Suprapubic skin (tissue), 4 donors: ENCODE data around the gene TAS1R1. TPM values are rescaled to one million over a fixed set of nuclear protein-coding genes. Genes with fewer than 3 reads are reported as not detected.

Source experiments
- DNase-seq, 2 donors: peaks; one replicate each; pipeline ENCODE4 v3.0.0-alpha.2; 2019; ENCODE audit warnings: low spot score in 2 of 2
- H3K27ac ChIP-seq: fragments of 200-600 bp; sonication (generic); one replicate; pipeline ENCODE4 v1.5.1; 2019
- H3K27me3 ChIP-seq: fragments of 200-600 bp; sonication (generic); one replicate; pipeline ENCODE4 v1.5.1; 2019
- H3K36me3 ChIP-seq: fragments of 200-600 bp; sonication (generic); one replicate; pipeline ENCODE4 v1.5.1; 2019
- H3K4me1 ChIP-seq: fragments of 200-600 bp; sonication (generic); one replicate; pipeline ENCODE4 v1.5.1; 2019
- H3K4me3 ChIP-seq: fragments of 200-600 bp; sonication (generic); one replicate; pipeline ENCODE4 v1.5.1; 2019; ENCODE audit warnings: mild to moderate bottlenecking
- H3K9me3 ChIP-seq: fragments of 200-600 bp; sonication (generic); one replicate; pipeline ENCODE4 v1.5.1; 2019
- CTCF ChIP-seq, 2 donors: fragments of 200-600 bp in 1 of 2; fragments of 450-650 bp in 1 of 2; sonication (generic) in 1 of 2; IDR thresholded peaks; one replicate each; pipeline ENCODE4 v1.5.1; 2016 to 2019; ENCODE audit warnings: antibody characterized with exemption in 2 of 2, mild to moderate bottlenecking in 1 of 2, moderate library complexity in 1 of 2
- EP300 ChIP-seq: sonication (generic); formaldehyde crosslinking; IDR thresholded peaks from one replicate; pipeline ENCODE4 v1.6.1; 2017; ENCODE audit warnings: antibody characterized with exemption
- POLR2A ChIP-seq, 2 donors: fragments of 450-650 bp; IDR thresholded peaks; one replicate each; pipeline ENCODE4 v1.6.1; 2017; ENCODE audit warnings: antibody characterized with exemption in 2 of 2, mild to moderate bottlenecking in 2 of 2, moderate library complexity in 2 of 2
- POLR2AphosphoS5 ChIP-seq, 3 donors: sonication (generic); formaldehyde crosslinking; IDR thresholded peaks; one replicate each; pipeline ENCODE4 v1.6.1; 2017; ENCODE audit warnings: antibody characterized with exemption in 3 of 3
- WGBS: methylation state at CpG from one replicate; pipeline ENCODE4 v1.1.5; 2018; 5-methylcytosine and 5-hydroxymethylcytosine counted together
- total RNA-seq, 4 donors: library from RNA; depleted of rRNA; stranded (reverse); fragments of >200 nt; gene quantifications; one replicate each; pipeline ENCODE4 v1.1.0, GENCODE V29; 2016

The TAS1R1 gene
- total RNA-seq, 4 donors from 2014 or later = 0.40 to 0.45 TPM; not detected in 2

- Histone ChIP-seq H3K27ac (no peak overlapping the region), H3K9me3 (no peaks in the 10 kb centered on the region), H3K4me3 (no peak overlapping the region), H3K27me3 (no peaks in the 10 kb centered on the region), H3K4me1 (peaks cover 50% of the 10 kb centered on the region), H3K36me3 (peaks cover 85% of the 10 kb centered on the region)
- no peak for DNase-seq
- TF ChIP-seq POLR2A (IDR thresholded peaks at IDR 0.05) (no peak), EP300 (no peak), CTCF (IDR thresholded peaks at IDR 0.05) (no peak), POLR2AphosphoS5 (IDR thresholded peaks at IDR 0.05) (no peak)
- 100% methylated on average over 2 of the region's 6 CpGs for WGBS
These were observed 36.5 kb downstream of the TAS1R1 start for GRCh38 chr1:6591644-6592043.

- WGBS = 51% methylated on average over 5 of the region's 5 CpGs
- H3K9me3 ChIP-seq = no peaks in the 10 kb centered on the region
- no peak for DNase-seq
- peaks cover 93% of the 10 kb centered on the region for H3K36me3 ChIP-seq
- H3K27ac ChIP-seq = no peak overlapping the region
- peaks cover 50% of the 10 kb centered on the region for H3K4me1 ChIP-seq
- TF ChIP-seq EP300 (no peak), POLR2A (IDR thresholded peaks at IDR 0.05) (no peak), POLR2AphosphoS5 (IDR thresholded peaks at IDR 0.05) (no peak), CTCF (IDR thresholded peaks at IDR 0.05) (no peak)
- H3K27me3 ChIP-seq = no peaks in the 10 kb centered on the region
- no peak overlapping the region for H3K4me3 ChIP-seq
These were observed 37.3 kb downstream of the TAS1R1 start for GRCh38 chr1:6592441-6592840.

GRCh38 chr1:6592865-6593593 lies 37.9 kb downstream of the TAS1R1 start:
- peaks cover 94% of the 10 kb centered on the region for H3K36me3 ChIP-seq
- H3K27me3 ChIP-seq = no peaks in the 10 kb centered on the region
- peaks cover 50% of the 10 kb centered on the region for H3K4me1 ChIP-seq
- 91% methylated on average over 11 of the region's 38 CpGs for WGBS
- no peak overlapping the region for H3K4me3 ChIP-seq
- no peak overlapping the region for H3K27ac ChIP-seq
- no peak for DNase-seq
- TF ChIP-seq POLR2A (IDR thresholded peaks at IDR 0.05) = no peak
- TF ChIP-seq POLR2AphosphoS5 (IDR thresholded peaks at IDR 0.05) = no peak
- TF ChIP-seq CTCF (IDR thresholded peaks at IDR 0.05) = no peak
- TF ChIP-seq EP300 = no peak
- no peaks in the 10 kb centered on the region for H3K9me3 ChIP-seq

- DNase-seq = no peak
- 90% methylated on average over 9 of the region's 15 CpGs for WGBS
- peaks cover 50% of the 10 kb centered on the region for H3K4me1 ChIP-seq
- no peak for TF ChIP-seq POLR2A (IDR thresholded peaks at IDR 0.05)
- no peaks in the 10 kb centered on the region for H3K27me3 ChIP-seq
- H3K36me3 ChIP-seq = peaks cover 95% of the 10 kb centered on the region
- no peaks in the 10 kb centered on the region for H3K9me3 ChIP-seq
- H3K4me3 ChIP-seq = no peak overlapping the region
- no peak overlapping the region for H3K27ac ChIP-seq
These were observed 38.7 kb downstream of the TAS1R1 start for GRCh38 chr1:6593810-6594209.

GRCh38 chr1:6594977-6595740 lies 40.1 kb downstream of the TAS1R1 start:
- H3K4me3 ChIP-seq = no peak overlapping the region

More at GRCh38 chr1:6594977-6595740, 40.1 kb downstream of the TAS1R1 start:
- 92% methylated on average over 8 of the region's 11 CpGs for WGBS
- H3K36me3 ChIP-seq = peaks cover 85% of the 10 kb centered on the region
- TF ChIP-seq POLR2AphosphoS5 (IDR thresholded peaks at IDR 0.05) (no peak), CTCF (IDR thresholded peaks at IDR 0.05) (no peak), POLR2A (IDR thresholded peaks at IDR 0.05) (no peak), EP300 (no peak)
- DNase-seq = no peak
- no peaks in the 10 kb centered on the region for H3K27me3 ChIP-seq
- H3K4me1 ChIP-seq = peaks cover 52% of the 10 kb centered on the region
- H3K27ac ChIP-seq = no peak overlapping the region
- no peaks in the 10 kb centered on the region for H3K9me3 ChIP-seq
